Left lobe of liver (tissue), 2 donors: ENCODE data around the gene BCL3. TPM values are rescaled to one million over a fixed set of nuclear protein-coding genes. Genes with fewer than 3 reads are reported as not detected.
"Not testable (repeated sequence)": the region's sequence is repeated elsewhere in the genome, so short reads cannot be mapped to it uniquely, and the experiment has no call there.

Source experiments
- ATAC-seq: fragments of 200-7000 bp; cut with Tn5 transposase; one replicate; pipeline ENCODE4 v1.9.1; 2020; ENCODE audit warnings: mild to moderate bottlenecking, moderate library complexity
- DNase-seq: peaks from one replicate; pipeline ENCODE4 v3.0.0-alpha.2; 2020; ENCODE audit warnings: low spot score
- total RNA-seq: library from RNA; stranded (reverse); gene quantifications from one replicate; pipeline ENCODE4 v1.2.1, GENCODE V29; 2021
- donor health status: DM: no; HTN: no; CAD: no; lungs with moderate emphysema.
- donor health status: DM: no; HTN: yes; CAD: no.

The BCL3 gene
- total RNA-seq: 30.8 TPM

GRCh38 chr19:44748426-44749254, at the start of gene BCL3:
Gene BCL3 (plus strand): TSS chr19:44748708. CDS start chr19:44748791, 83 bp downstream.
- peak; percentile 60 for ATAC-seq
- DNase-seq: peak; percentile 84

- no peak for ATAC-seq
- no peak for DNase-seq
Observed at GRCh38 chr19:44700547-44700946, 48.0 kb upstream of the BCL3 start.

- no peak for ATAC-seq
Observed at GRCh38 chr19:44701228-44701627, 47.3 kb upstream of the BCL3 start.

GRCh38 chr19:44702551-44703176, 45.8 kb upstream of the BCL3 start:
- ATAC-seq (no peak), DNase-seq (no peak)

More at GRCh38 chr19:44701228-44701627, 47.3 kb upstream of the BCL3 start:
- no peak for DNase-seq

- ATAC-seq: no peak
- no peak for DNase-seq
Observed at GRCh38 chr19:44703336-44704078, 45.0 kb upstream of the BCL3 start.

GRCh38 chr19:44704982-44705381, 43.5 kb upstream of the BCL3 start:
- no peak for ATAC-seq

GRCh38 chr19:44705502-44706010, 43.0 kb upstream of the BCL3 start:
- ATAC-seq: no peak
- DNase-seq: no peak

More at GRCh38 chr19:44704982-44705381, 43.5 kb upstream of the BCL3 start:
- no peak for DNase-seq

- ATAC-seq (no peak), DNase-seq (no peak)
Observed at GRCh38 chr19:44706506-44707236, 41.8 kb upstream of the BCL3 start.

- DNase-seq: no peak
- no peak for ATAC-seq
Observed at GRCh38 chr19:44707794-44708193, 40.7 kb upstream of the BCL3 start.

- ATAC-seq (no peak), DNase-seq (no peak)
Observed at GRCh38 chr19:44708940-44709339, 39.6 kb upstream of the BCL3 start.

- DNase-seq, ATAC-seq: not testable (repeated sequence)
Observed at GRCh38 chr19:44709434-44710266, 38.9 kb upstream of the BCL3 start.

- no peak for ATAC-seq
- no peak for DNase-seq
Observed at GRCh38 chr19:44710483-44710882, 38.0 kb upstream of the BCL3 start.

GRCh38 chr19:44712864-44713515, 35.5 kb upstream of the BCL3 start:
- DNase-seq (no peak), ATAC-seq (peak; percentile 48)

GRCh38 chr19:44714597-44715169, 33.8 kb upstream of the BCL3 start:
- ATAC-seq (no peak), DNase-seq (no peak)

- ATAC-seq (no peak), DNase-seq (no peak)
Observed at GRCh38 chr19:44717603-44718002, 30.9 kb upstream of the BCL3 start.

- ATAC-seq: peak; percentile 78
- DNase-seq: peak; percentile 84
Observed at GRCh38 chr19:44718441-44719261, 29.9 kb upstream of the BCL3 start.

GRCh38 chr19:44719262-44719701, 29.2 kb upstream of the BCL3 start:
- no peak for ATAC-seq

GRCh38 chr19:44720396-44720795, 28.1 kb upstream of the BCL3 start:
- not testable (repeated sequence) for ATAC-seq, DNase-seq

More at GRCh38 chr19:44719262-44719701, 29.2 kb upstream of the BCL3 start:
- DNase-seq: no peak
